HG02870 (cell line): Measurements from ENCODE around the gene VEZT.
"Not testable (repeated sequence)": the region's sequence is repeated elsewhere in the genome, so short reads cannot be mapped to it uniquely, and the experiment has no call there.

Experiments
- ATAC-seq: cut with Tn5 transposase; IDR thresholded peaks from one replicate; pipeline ENCODE4 v1.9.1; 2021; ENCODE audit warnings: mild to moderate bottlenecking, moderate library complexity; ENCODE audit not compliant: unreplicated experiment

VEZT gene, protein sequence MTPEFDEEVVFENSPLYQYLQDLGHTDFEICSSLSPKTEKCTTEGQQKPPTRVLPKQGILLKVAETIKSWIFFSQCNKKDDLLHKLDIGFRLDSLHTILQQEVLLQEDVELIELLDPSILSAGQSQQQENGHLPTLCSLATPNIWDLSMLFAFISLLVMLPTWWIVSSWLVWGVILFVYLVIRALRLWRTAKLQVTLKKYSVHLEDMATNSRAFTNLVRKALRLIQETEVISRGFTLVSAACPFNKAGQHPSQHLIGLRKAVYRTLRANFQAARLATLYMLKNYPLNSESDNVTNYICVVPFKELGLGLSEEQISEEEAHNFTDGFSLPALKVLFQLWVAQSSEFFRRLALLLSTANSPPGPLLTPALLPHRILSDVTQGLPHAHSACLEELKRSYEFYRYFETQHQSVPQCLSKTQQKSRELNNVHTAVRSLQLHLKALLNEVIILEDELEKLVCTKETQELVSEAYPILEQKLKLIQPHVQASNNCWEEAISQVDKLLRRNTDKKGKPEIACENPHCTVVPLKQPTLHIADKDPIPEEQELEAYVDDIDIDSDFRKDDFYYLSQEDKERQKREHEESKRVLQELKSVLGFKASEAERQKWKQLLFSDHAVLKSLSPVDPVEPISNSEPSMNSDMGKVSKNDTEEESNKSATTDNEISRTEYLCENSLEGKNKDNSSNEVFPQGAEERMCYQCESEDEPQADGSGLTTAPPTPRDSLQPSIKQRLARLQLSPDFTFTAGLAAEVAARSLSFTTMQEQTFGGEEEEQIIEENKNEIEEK

DNA sequence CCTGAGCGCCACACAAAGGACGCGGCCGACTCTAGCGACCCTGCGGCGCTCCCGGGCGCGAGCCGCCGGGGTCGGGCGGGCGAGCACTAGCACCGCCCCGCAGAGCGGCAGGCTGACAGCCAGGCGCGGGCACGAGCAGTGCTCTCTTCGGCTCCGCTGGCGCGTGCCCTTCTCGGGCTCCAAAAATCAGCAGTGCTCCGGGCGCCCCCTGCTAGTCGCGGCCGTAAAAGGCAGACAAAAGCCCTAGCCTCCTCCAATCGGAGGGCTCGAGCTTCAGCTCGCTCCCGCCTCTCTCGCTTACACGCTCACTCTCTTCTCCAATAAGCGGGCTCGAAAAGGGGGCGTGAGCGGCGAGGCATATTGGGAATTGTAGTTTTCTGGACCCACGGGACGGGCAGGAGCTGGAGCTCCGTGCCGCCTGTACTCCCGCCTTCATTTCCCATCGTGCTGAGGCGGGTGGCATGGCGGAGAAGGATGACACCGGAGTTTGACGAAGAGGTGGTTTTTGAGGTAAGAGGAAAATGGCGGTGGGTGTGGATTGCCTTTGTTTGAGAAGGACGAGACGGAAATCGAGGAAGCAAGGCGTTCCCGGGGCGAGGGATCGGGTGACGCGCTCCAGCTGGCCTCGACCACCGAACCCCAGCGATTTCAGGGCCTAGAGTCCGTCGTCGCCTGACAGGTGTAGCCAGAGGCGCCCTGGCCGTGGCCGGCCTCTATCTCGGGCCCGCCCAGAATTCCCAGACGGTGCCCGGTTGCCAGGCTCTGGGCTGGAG, at the start of gene VEZT, which contains the start of gene FGD6:
Gene VEZT (plus strand): TSS at position 431 of the 773 bp plus-strand sequence. CDS start 44 bp downstream, at position 475.
Gene FGD6 (minus strand): TSS at position 91 of the 773 bp plus-strand sequence. CDS start 227 bp downstream, outside the sequence.
- peak; percentile 88 for ATAC-seq

- no peak for ATAC-seq
These were observed 48.9 kb upstream of the VEZT start for GRCh38 chr12:95168746-95169145.

DNA sequence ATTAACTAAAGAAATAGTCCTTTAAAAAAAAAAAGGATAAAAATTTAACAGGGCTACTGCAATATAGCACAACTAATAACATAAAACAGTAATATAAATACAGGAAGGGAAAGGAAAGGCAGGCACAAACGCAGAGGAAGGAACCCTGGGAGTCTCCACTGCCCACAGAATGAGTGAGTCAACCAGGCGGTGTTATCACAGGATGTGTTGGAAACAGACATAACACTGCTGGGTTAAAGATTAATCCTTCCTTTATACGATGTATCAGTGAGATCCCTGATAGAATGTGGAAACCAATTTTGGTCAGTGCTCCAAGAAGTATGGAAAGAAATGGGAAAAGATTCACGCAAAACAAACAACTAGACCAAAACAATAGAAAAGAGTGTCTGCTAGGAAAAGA, 48.2 kb upstream of the VEZT start:
- ATAC-seq = no peak

DNA sequence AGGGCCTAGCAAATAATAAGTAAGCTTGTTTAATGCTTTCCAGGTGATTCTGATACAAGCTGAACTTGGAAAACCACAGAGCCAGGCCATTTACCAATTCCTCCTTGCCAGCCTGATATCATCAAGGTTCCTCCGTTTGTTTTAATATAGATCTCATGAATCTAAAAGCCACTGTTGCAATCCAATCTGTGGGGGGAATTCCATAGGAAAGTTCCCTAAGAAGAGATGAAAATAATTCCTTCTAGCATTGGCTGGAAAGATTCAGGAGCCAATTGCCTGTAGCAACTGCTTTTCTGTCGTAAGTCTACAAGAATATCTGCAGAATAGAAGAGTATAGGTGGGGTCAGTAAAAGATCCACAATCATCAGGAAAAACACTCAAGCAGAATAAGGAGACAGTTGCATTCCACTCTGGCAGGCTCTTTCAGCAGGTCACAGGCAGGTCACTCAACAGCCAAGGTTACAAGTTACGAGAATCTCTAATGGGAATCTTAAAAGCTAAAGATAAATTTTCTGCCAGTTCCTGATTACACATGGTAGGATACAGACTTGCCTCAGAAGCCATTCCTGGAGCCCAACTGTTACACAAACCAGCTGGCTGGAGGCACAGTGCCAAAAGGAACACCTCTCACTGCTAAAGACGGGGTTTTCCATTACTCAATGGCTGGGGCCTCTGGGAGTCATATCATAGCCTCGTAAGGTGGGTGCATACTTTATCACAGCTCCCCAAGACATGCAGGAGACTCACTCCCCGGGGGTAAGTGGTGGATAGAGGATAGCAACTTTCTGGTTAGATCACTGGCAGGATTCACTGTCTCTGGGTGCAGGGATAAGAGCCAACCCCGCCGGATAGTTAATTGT, 44.0 kb upstream of the VEZT start:
- ATAC-seq = no peak

GRCh38 chr12:95177201-95177768, 40.3 kb upstream of the VEZT start:
- no peak for ATAC-seq

DNA sequence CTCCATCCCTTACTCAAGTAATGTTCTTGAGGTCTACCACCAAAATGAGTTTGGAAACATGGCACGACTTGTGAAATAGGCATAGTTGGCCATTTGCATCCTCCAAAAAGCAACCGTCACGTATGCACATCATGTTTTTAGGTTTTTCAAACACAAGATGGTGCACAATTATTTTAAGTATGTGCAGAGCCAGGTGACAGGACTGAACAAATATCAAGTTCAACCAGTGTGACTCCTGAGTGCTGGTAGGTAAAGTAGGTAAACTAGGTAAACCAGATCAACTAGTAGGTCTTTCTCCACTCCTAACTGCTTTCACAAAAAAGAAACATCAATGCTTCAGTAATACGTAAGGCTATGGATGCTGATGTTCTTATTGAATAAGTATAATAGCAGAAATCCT, 39.5 kb upstream of the VEZT start:
- no peak for ATAC-seq

- no peak for ATAC-seq
These were observed 38.6 kb upstream of the VEZT start for GRCh38 chr12:95179011-95179410.

GRCh38 chr12:95181103-95181502, 36.5 kb upstream of the VEZT start:
- no peak for ATAC-seq

DNA sequence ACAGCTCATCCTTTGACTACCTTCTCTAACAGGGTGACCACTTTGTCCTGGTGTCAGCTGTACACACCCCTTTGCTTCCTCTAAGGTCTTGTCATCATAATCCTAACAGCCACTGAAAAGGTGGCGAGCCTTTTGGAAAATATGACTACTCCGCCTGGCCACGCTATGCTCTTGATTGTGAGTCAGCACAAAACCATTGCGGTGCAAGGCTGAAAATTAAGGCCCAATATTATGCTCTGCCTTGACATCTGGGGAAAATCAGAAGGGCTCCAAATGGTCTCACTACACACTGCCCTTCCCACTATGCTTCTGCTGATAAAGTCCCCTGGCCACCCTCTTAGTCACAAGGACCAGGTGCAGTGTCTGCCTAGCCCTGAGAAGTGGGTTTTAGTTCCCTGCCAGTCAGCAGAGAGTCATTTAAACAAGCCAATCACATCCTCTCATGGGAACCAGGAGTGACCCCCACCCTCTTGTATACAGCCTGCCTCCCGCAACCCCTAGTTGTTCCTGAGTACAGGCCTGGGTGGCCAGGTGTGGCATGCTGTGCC, 34.7 kb upstream of the VEZT start:
- ATAC-seq = peak; percentile 78

GRCh38 chr12:95184121-95184520, 33.5 kb upstream of the VEZT start:
- no peak for ATAC-seq

GRCh38 chr12:95185072-95185471, 32.5 kb upstream of the VEZT start:
- ATAC-seq = no peak

DNA sequence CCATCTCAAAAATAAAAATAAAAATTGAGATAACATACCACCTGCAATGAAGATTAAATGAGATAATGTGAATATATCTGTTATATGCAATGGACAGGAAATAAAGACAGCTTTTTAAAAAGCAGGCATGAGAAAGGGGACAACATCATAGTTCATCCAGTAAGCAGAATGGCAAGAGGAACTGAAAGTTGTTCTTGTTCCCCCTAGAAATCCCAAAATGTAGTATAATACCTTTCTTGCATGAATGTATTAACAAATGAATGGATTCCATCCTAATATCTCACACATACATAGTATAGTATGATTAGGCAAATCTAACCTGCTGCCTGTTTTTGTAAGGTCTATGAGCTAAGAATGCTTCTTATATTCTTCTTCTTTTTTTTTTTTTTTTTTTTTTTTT, 31.8 kb upstream of the VEZT start:
- ATAC-seq = no peak

GRCh38 chr12:95187865-95188415, 29.7 kb upstream of the VEZT start:
- ATAC-seq = no peak

DNA sequence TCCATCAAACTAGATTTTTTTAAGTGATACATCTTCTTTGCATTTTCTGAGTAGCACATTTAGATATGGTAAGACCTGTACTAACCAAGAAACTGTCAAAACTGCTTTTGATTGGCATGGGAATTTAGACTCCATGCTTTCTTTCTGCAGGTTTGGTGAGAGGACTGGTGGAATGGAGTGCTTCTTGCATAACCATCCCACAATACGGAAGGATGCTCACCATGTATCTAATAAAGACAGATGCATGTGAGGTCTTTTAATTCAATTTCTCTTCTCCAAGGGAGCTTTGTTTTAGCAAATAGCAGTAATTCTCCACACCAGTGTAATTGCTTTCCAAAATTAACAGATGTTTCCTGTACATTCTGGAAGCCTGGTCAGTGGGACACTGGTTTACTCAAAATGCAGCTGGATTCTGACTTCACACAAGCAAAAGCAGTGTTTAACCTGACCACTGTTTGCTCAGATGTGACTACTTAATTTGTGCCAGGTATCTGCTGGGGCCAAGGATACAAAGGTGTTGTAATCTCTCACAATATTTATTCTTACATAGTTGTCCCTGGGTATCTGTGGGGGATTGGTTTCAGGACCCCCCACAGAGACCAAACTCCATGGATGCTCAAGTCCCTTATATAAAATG, 26.4 kb upstream of the VEZT start:
- no peak for ATAC-seq

- no peak for ATAC-seq
These were observed 25.3 kb upstream of the VEZT start for GRCh38 chr12:95192271-95192670.

DNA sequence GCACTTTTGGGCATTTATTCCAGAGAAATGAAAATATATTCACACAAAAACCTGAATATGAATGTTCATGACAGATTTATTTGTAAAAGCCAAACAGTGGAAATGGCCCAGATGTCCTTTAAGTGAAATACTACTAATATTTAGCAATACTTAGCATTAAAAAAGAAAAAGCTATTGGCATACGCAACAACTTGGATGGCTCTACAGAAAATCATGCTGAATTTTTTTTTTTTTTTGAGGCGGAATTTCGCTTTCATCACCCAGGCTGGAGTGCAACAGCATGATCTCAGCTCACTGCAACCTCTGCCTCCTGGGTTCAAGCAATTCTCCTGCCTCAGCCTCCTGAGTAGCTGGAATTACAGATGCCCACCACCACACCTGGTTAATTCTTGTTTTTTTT, 24.5 kb upstream of the VEZT start:
- ATAC-seq = no peak

- ATAC-seq = no peak
These were observed 22.5 kb upstream of the VEZT start for GRCh38 chr12:95195122-95195521.

DNA sequence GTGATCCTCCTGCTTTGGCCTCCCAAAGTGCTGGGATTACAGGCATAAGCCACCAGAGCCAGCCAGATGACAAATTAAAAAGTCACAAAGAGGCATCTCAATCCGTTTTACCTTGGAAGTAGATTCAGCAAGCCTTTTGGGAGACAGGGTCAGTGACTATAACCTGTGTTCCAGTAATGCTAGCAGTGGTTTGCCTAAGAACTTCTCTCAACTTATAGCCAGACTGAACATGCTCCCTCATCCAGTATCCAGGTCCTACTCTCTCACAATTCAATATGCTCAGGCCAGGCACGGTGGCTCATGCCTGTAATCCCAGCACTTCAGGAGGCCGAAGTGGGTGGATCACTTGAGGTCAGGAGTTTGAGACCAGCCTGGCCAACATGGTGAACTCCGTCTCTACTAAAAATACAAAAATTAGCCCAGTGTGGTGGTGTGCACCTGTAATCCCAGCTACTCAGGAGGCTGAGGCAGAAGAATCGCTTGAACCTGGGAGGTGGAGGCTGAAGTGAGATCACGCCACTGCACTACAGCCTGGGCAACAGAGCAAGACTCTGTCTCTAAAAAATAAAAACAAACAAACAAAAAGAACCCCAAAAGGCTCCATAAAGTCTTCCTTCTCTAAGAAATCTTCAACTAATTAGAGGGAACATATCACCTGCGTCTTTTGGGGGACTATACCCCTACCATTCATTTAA, 20.6 kb upstream of the VEZT start:
- not testable (repeated sequence) for ATAC-seq
